WERI-Rb-1 (cell line): ENCODE results near the gene CAPN14.

Source experiments
- DNase-seq: peaks from one replicate; pipeline ENCODE4 v3.0.0-alpha.2; 2020
- H3K27ac ChIP-seq: fragments of 250-450 bp; sonication (Bioruptor Pico); 2 replicates; pipeline ENCODE4 v1.5.1; 2020; ENCODE audit warnings: mild to moderate bottlenecking, moderate library complexity
- H3K27me3 ChIP-seq: fragments of 250-450 bp; sonication (Bioruptor Pico); 2 replicates; pipeline ENCODE4 v1.5.1; 2021; ENCODE audit warnings: mild to moderate bottlenecking, low read depth, moderate library complexity; ENCODE audit not compliant: insufficient read depth, severe bottlenecking
- H3K36me3 ChIP-seq: fragments of 250-450 bp; sonication (Bioruptor Pico); 2 replicates; pipeline ENCODE4 v1.5.1; 2020; ENCODE audit warnings: mild to moderate bottlenecking, moderate library complexity
- H3K4me3 ChIP-seq: 2 replicates; pipeline ENCODE4 v1.5.1; 2011; ENCODE audit warnings: low read depth, mild to moderate bottlenecking, control low read depth, low read length
- H3K9me3 ChIP-seq: fragments of 250-450 bp; sonication (Bioruptor Pico); 2 replicates; pipeline ENCODE4 v1.5.1; 2021; ENCODE audit warnings: mild to moderate bottlenecking, moderate library complexity; ENCODE audit not compliant: severe bottlenecking
- CTCF ChIP-seq: IDR thresholded peaks from 2 replicates; pipeline ENCODE4 v1.5.1; 2011; ENCODE audit warnings: low read depth, mild to moderate bottlenecking, control low read depth, inconsistent platforms, low read length

CAPN14 gene

GRCh38 chr2:31236433-31237205 lies 19.3 kb upstream of the CAPN14 start:
- Histone ChIP-seq H3K9me3 (no peaks in the 10 kb centered on the region), H3K27ac (no peak overlapping the region), H3K27me3 (no peaks in the 10 kb centered on the region), H3K36me3 (no peaks in the 10 kb centered on the region), H3K4me3 (no peak overlapping the region)
- TF ChIP-seq CTCF, result no peak
- no peak for DNase-seq

GRCh38 chr2:31235504-31235902 lies 18.2 kb upstream of the CAPN14 start:
- H3K27me3 ChIP-seq, result no peaks in the 10 kb centered on the region
- no peak for DNase-seq
- H3K36me3 ChIP-seq, result no peaks in the 10 kb centered on the region
- no peak overlapping the region for H3K4me3 ChIP-seq
- H3K9me3 ChIP-seq, result no peaks in the 10 kb centered on the region
- no peak for TF ChIP-seq CTCF
- no peak overlapping the region for H3K27ac ChIP-seq

GRCh38 chr2:31234683-31235503 lies 17.6 kb upstream of the CAPN14 start:
- Histone ChIP-seq H3K27ac (no peak overlapping the region), H3K4me3 (peak overlapping the region; percentile 67), H3K9me3 (no peaks in the 10 kb centered on the region), H3K36me3 (no peaks in the 10 kb centered on the region), H3K27me3 (no peaks in the 10 kb centered on the region)
- DNase-seq, result no peak
- no peak for TF ChIP-seq CTCF

- Histone ChIP-seq H3K36me3 (no peaks in the 10 kb centered on the region), H3K9me3 (no peaks in the 10 kb centered on the region), H3K27ac (peak within 1 kb of the TSS; percentile 13; the same call in 1 of the 2 replicates), H3K4me3 (peak within 1 kb of the TSS; percentile 67), H3K27me3 (no peaks in the 10 kb centered on the region)
- peak; percentile 93 for TF ChIP-seq CTCF
- peak; percentile 99 for DNase-seq
Measured at GRCh38 chr2:31233741-31234682, 16.7 kb upstream of the CAPN14 start, which contains the start of gene EHD3. Gene EHD3 (plus strand): TSS chr2:31234152. CDS start chr2:31234622, 470 bp downstream.

GRCh38 chr2:31233231-31233630 lies 15.9 kb upstream of the CAPN14 start:
- DNase-seq, result no peak
- Histone ChIP-seq H3K4me3 (no peak overlapping the region), H3K9me3 (no peaks in the 10 kb centered on the region), H3K27ac (peak overlapping the region; percentile 13; the same call in 1 of the 2 replicates), H3K27me3 (no peaks in the 10 kb centered on the region), H3K36me3 (no peaks in the 10 kb centered on the region)
- TF ChIP-seq CTCF, result no peak
